GM12878 (cell line): ENCODE measurements around the gene CREB5. TPM values are rescaled to one million over a fixed set of nuclear protein-coding genes. Genes with fewer than 3 reads are reported as not detected.
"Not testable (repeated sequence)": the region's sequence is repeated elsewhere in the genome, so short reads cannot be mapped to it uniquely, and the experiment has no call there.

Source experiments
- ATAC-seq: fragments of 200-7000 bp; cut with Tn5 transposase; 3 replicates; pipeline ENCODE4 v1.9.1; 2020; ENCODE audit warnings: mild to moderate bottlenecking, moderate library complexity
- BruUV-seq: library from RNA; stranded (reverse); fragments of 400-500 nt; replicated peaks from 2 replicates; lab custom pipeline; 2021; lab: Mats Ljungman, UMichigan
- CTCF ChIA-PET: fragments of 300-600 bp; sonication (Branson Sonifier 250); formaldehyde crosslinking; extraction: SDS; loops from one replicate; lab custom pipeline; 2021; ENCODE audit warnings: inconsistent platforms; lab: Yijun Ruan, JAX
- POLR2A ChIA-PET: fragments of 350-600 bp; formaldehyde crosslinking; extraction: SDS; loops from one replicate; lab custom pipeline; 2021; ENCODE audit warnings: inconsistent platforms; lab: Charles Lee
- RAD21 ChIA-PET: fragments of 300-600 bp; sonication (Branson Sonifier 250); formaldehyde crosslinking; loops from one replicate; lab custom pipeline; 2023; ENCODE audit warnings: antibody characterized with exemption; ENCODE audit not compliant: unreplicated experiment; lab: Charles Lee
- SMC1A ChIA-PET: fragments of 300-600 bp; sonication (Branson Sonifier 250); formaldehyde crosslinking; loops from one replicate; lab custom pipeline; 2023; ENCODE audit not compliant: unreplicated experiment, uncharacterized antibody; lab: Charles Lee
- DNase-seq: peaks from one replicate; pipeline ENCODE4 v3.0.0-alpha.2; 2011; ENCODE audit warnings: low read depth, low spot score
- FAIRE-seq: peaks from 3 replicates; lab custom pipeline; 2011; peaks lifted over from hg19 to GRCh38; lab: Jason Lieb, UNC
- H2AFZ ChIP-seq: 2 replicates; pipeline ENCODE4 v1.6.0; 2011; ENCODE audit warnings: low read depth, low read length, control low read depth; ENCODE audit not compliant: control insufficient read depth
- H3K27ac ChIP-seq: 2 replicates; pipeline ENCODE4 v1.5.1; 2011; ENCODE audit warnings: control low read depth; ENCODE audit not compliant: control insufficient read depth, insufficient read depth
- H3K27me3 ChIP-seq, 2 experiments: replicated peaks in 1 of 2; 2 replicates each; pipeline versions ENCODE4 v1.6.0 to v1.6.1; 2011; ENCODE audit warnings: low read length in 1 of 2; ENCODE audit not compliant: control insufficient read depth in 2 of 2, insufficient read depth in 2 of 2
- H3K36me3 ChIP-seq, 2 experiments: 2 replicates each; pipeline ENCODE4 v1.5.1; 2011; ENCODE audit warnings: low read length in 1 of 2; ENCODE audit not compliant: control insufficient read depth in 2 of 2, insufficient read depth in 2 of 2
- H3K4me1 ChIP-seq: 2 replicates; pipeline ENCODE4 v1.6.1; 2011; ENCODE audit warnings: mild to moderate bottlenecking, low read length, moderate library complexity, mixed read lengths; ENCODE audit not compliant: control insufficient read depth, insufficient read depth
- H3K4me2 ChIP-seq: 2 replicates; pipeline ENCODE4 v1.6.0; 2011; ENCODE audit warnings: control low read depth; ENCODE audit not compliant: control insufficient read depth, insufficient read depth
- H3K4me3 ChIP-seq: fragments of 200-600 bp; sonication (generic); 2 replicates; pipeline ENCODE4 v1.5.1; 2016
- H3K79me2 ChIP-seq: 2 replicates; pipeline ENCODE4 v1.6.0; 2011; ENCODE audit warnings: low read length; ENCODE audit not compliant: control insufficient read depth, insufficient read depth
- H3K9ac ChIP-seq: 2 replicates; pipeline ENCODE4 v1.8.0; 2011; ENCODE audit warnings: low read length, control low read depth, mixed read lengths; ENCODE audit not compliant: control insufficient read depth, insufficient read depth
- H3K9me3 ChIP-seq: replicated peaks from 3 replicates; pipeline ENCODE4 v1.5.1; 2011; ENCODE audit warnings: mild to moderate bottlenecking, low read length; ENCODE audit not compliant: control insufficient read depth, insufficient read depth
- H4K20me1 ChIP-seq: 2 replicates; pipeline ENCODE4 v1.6.0; 2011; ENCODE audit not compliant: control insufficient read depth, insufficient read depth
- ATF7 ChIP-seq: fragments of 450-650 bp; IDR thresholded peaks from 2 replicates; pipeline ENCODE4 v1.6.1; 2016; ENCODE audit warnings: low read depth, mild to moderate bottlenecking
- CREM ChIP-seq: IDR thresholded peaks from 2 replicates; pipeline ENCODE4 v1.6.1; 2014; ENCODE audit warnings: antibody characterized with exemption, low read depth
- EED ChIP-seq: sonication (generic); IDR thresholded peaks from 2 replicates; pipeline ENCODE4 v1.6.1; 2016; ENCODE audit warnings: antibody characterized with exemption, low read depth
- EGR1 ChIP-seq, 2 experiments: IDR thresholded peaks; 1 replicate in 1 of 2; 2 replicates in 1 of 2; pipeline ENCODE4 v1.6.1; 2011 to 2012; ENCODE audit warnings: low read depth in 2 of 2, low read length in 2 of 2, borderline replicate concordance in 1 of 2, mild to moderate bottlenecking in 1 of 2, moderate library complexity in 1 of 2
- IKZF2 ChIP-seq, 2 experiments: fragments of 450-650 bp; IDR thresholded peaks; 2 replicates each; pipeline ENCODE4 v1.6.1; 2017; ENCODE audit warnings: mild to moderate bottlenecking in 2 of 2, moderate library complexity in 2 of 2
- IRF3 ChIP-seq: fragments of 450-650 bp; IDR thresholded peaks from 2 replicates; pipeline ENCODE4 v1.6.1; 2014; ENCODE audit warnings: mild to moderate bottlenecking
- JUNB ChIP-seq: IDR thresholded peaks from 2 replicates; pipeline ENCODE4 v1.6.1; 2016; ENCODE audit warnings: antibody characterized with exemption, mild to moderate bottlenecking
- MEF2B ChIP-seq: fragments of 450-650 bp; IDR thresholded peaks from 2 replicates; pipeline ENCODE4 v1.6.1; 2018; ENCODE audit warnings: mild to moderate bottlenecking, moderate library complexity; ENCODE audit not compliant: partially characterized antibody, poor library complexity, severe bottlenecking
- MTA2 ChIP-seq: fragments of 450-650 bp; IDR thresholded peaks from 2 replicates; pipeline ENCODE4 v1.6.1; 2016; ENCODE audit warnings: low read depth, mild to moderate bottlenecking, moderate library complexity
- NR2C1 ChIP-seq: fragments of 450-650 bp; IDR thresholded peaks from 2 replicates; pipeline ENCODE4 v1.6.1; 2017; ENCODE audit warnings: antibody characterized with exemption, mild to moderate bottlenecking, moderate library complexity
- NR2C2 ChIP-seq: IDR thresholded peaks from 2 replicates; pipeline ENCODE4 v1.6.1; 2011; ENCODE audit warnings: borderline replicate concordance, low read depth; ENCODE audit not compliant: control insufficient read depth, insufficient read length
- PKNOX1 ChIP-seq: fragments of 450-650 bp; IDR thresholded peaks from 2 replicates; pipeline ENCODE4 v1.6.1; 2016; ENCODE audit warnings: mild to moderate bottlenecking
- RAD21 ChIP-seq: IDR thresholded peaks from 2 replicates; pipeline ENCODE4 v1.6.1; 2011; ENCODE audit warnings: mild to moderate bottlenecking, low read depth, low read length, moderate library complexity; ENCODE audit not compliant: insufficient read depth
- RUNX3 ChIP-seq: IDR thresholded peaks from 2 replicates; pipeline ENCODE4 v1.6.1; 2012; ENCODE audit warnings: low read length, inconsistent platforms
- SP1 ChIP-seq: IDR thresholded peaks from one replicate; pipeline ENCODE4 v1.6.1; 2011; ENCODE audit warnings: low read depth, low read length
- YBX1 ChIP-seq: fragments of 450-650 bp; IDR thresholded peaks from 2 replicates; pipeline ENCODE4 v1.6.1; 2016; ENCODE audit warnings: antibody characterized with exemption
- WGBS: methylation state at CpG from one replicate; pipeline ENCODE4 v1.1.6; 2016; ENCODE audit warnings: low lambda C conversion rate; ENCODE audit not compliant: insufficient replicate concordance, insufficient coverage; ENCODE audit errors: missing lambda C conversion rate; 5-methylcytosine and 5-hydroxymethylcytosine counted together
- in situ Hi-C: fragments of 300-500 bp; cut with MboI; formaldehyde crosslinking; loops from 9 replicates; pipeline ENCODE4 v1.14.3; 2018; ENCODE audit warnings: mixed read lengths
- intact Hi-C: fragments of 100-400 bp; cut with micrococcal nuclease; formaldehyde crosslinking; loops from one replicate; pipeline ENCODE4 v1.14.2; 2022; ENCODE audit not compliant: unreplicated experiment
- polyA plus RNA-seq, 11 experiments: library from polyadenylated mRNA; depleted of rRNA in 4 of 11; unstranded in 6 of 11; stranded (reverse) in 5 of 11; fragments of >200 nt; fragmentation: Nextera tagmentation in 4 of 11; fragmentation: Illumina TruSeq in 1 of 11; extraction: Ambion mirVana in 4 of 11; extraction: Trizol in 1 of 11; gene quantifications; 1 replicate in 1 of 11; 2 replicates in 10 of 11; pipeline versions ENCODE4 v1.2.1 to v1.2.3, GENCODE V29; 2011 to 2016; ENCODE audit warnings: inconsistent platforms in 2 of 11, missing spikeins in 2 of 11, low read depth in 1 of 11
- total RNA-seq, 4 experiments: library from RNA; depleted of rRNA in 3 of 4; stranded (reverse); fragments of >200 nt in 3 of 4; fragmentation: Illumina TruSeq in 1 of 4; extraction: Trizol in 1 of 4; gene quantifications; 2 replicates each; pipeline versions ENCODE4 v1.2.1 to v1.2.3, GENCODE V29; 2013 to 2021

Gene CREB5
- total and polyA plus RNA-seq, 10 of the 15 experiments (the other 5 are each of a cell fraction or from before 2014, with no cell fraction given), result 12.9 to 74.1 (median 53.0) TPM

GRCh38 chr7:28401567-28401966 is 10.8 kb upstream of the CREB5 start:
- H3K9me3 ChIP-seq, FAIRE-seq, SMC1A ChIA-PET, RAD21 ChIA-PET, DNase-seq, BruUV-seq, H3K4me3 ChIP-seq, H3K36me3 ChIP-seq, H3K4me1 ChIP-seq, H3K4me2 ChIP-seq, ATAC-seq, POLR2A ChIA-PET, H4K20me1 ChIP-seq, H3K27me3 ChIP-seq, in situ Hi-C loops, H3K27ac ChIP-seq, H3K9ac ChIP-seq, intact Hi-C loops, H2AFZ ChIP-seq, H3K79me2 ChIP-seq: not testable (repeated sequence)
- CTCF ChIA-PET, result interaction anchor here (2.7 kb wide), 1 partner anchor 11 kb away, joined by 11 read pairs; no protein-coding TSS in a partner anchor
- WGBS, result 41% methylated on average over 3 of the region's 4 CpGs

GRCh38 chr7:28405662-28406061 is 6.7 kb upstream of the CREB5 start:
- no peaks in the 10 kb centered on the region for H4K20me1 ChIP-seq
- FAIRE-seq, result no peak
- no peak overlapping the region for H3K9ac ChIP-seq
- in situ Hi-C loops, result no loop called here
- 0 out of 2 replicates have a peak, but pooled peaks cover 2% of the 10 kb centered on the region for H3K4me1 ChIP-seq
- H3K4me3 ChIP-seq, result no peak overlapping the region
- no peak overlapping the region for H3K4me2 ChIP-seq
- peak; percentile 30 for ATAC-seq
- H3K36me3 ChIP-seq, result no peaks in the 10 kb centered on the region
- no TSS peak for BruUV-seq
- WGBS, result 22% methylated on average over 5 of the region's 5 CpGs
- ChIA-PET POLR2A (interaction anchor here (0.9 kb wide), 1 partner anchor 172 kb away, joined by 3 read pairs; no protein-coding TSS in a partner anchor), CTCF (interaction anchor here (1.0 kb wide), 1 partner anchor 15 kb away, joined by 4 read pairs; no protein-coding TSS in a partner anchor), SMC1A (interaction anchor here (1.2 to 1.8 kb wide), 9 partner anchors 11 to 135 kb away, joined by 3 to 5 read pairs (median 4); no protein-coding TSS in a partner anchor), RAD21 (interaction anchor here (0.8 to 1.5 kb wide), 3 partner anchors 16 to 125 kb away, joined by 3 to 7 read pairs (median 3); no protein-coding TSS in a partner anchor)
- no peak for DNase-seq
- no peak overlapping the region for H3K27ac ChIP-seq
- peaks cover 0 to 9% of the 10 kb centered on the region in 2 experiments; a peak in 2 of 4 replicates for H3K27me3 ChIP-seq
- no peaks in the 10 kb centered on the region for H3K9me3 ChIP-seq
- no peak overlapping the region for H2AFZ ChIP-seq
- H3K79me2 ChIP-seq, result no peaks in the 10 kb centered on the region
- intact Hi-C loops, result loop anchor here (1.0 kb wide), 1 partner anchor 280 kb away; no protein-coding TSS in a partner anchor
- peak; percentile 50; the same call in 1 of the 2 replicates for TF ChIP-seq PKNOX1
- peak; percentile 62; the same call in 1 of the 2 replicates for TF ChIP-seq RUNX3
- TF ChIP-seq JUNB, result peak; percentile 16; the same call in 1 of the 2 replicates
- peak; percentile 31 for TF ChIP-seq MEF2B
- TF ChIP-seq RAD21, result peak; percentile 10; the same call in 1 of the 2 replicates
- no peak for TF ChIP-seq IRF3
- TF ChIP-seq CREM, result peak; percentile 61; the same call in 1 of the 2 replicates
- TF ChIP-seq NR2C2, result no peak
- TF ChIP-seq SP1, result no peak
- 0 out of 2 replicates have a peak, but pooled peaks have one; percentile 7 for TF ChIP-seq NR2C1
- 0 out of 2 replicates have a peak, but pooled peaks have one; percentile 44 for TF ChIP-seq EED
- TF ChIP-seq YBX1, result no peak
- 0 out of 2 replicates have a peak, but pooled peaks have one; percentile 24 for TF ChIP-seq MTA2
- TF ChIP-seq ATF7, result 0 out of 2 replicates have a peak, but pooled peaks have one; percentile 17
- peak; percentile 48 to 51; a peak in 2 of 4 replicates for TF ChIP-seq IKZF2 (IDR thresholded peaks at IDR 0.05)
- peak in 1 of 2 experiments; percentile 69; a peak in 1 of 3 replicates for TF ChIP-seq EGR1 (IDR thresholded peaks at IDR 0.05; ENCODE audit: borderline replicate concordance in 1 of 2, low read depth in 2 of 2, low read length in 2 of 2)
